GM19193 (cell line): Measurements from ENCODE around the gene CHAC2.

Source experiments
- POLR2A ChIP-seq: IDR thresholded peaks from 4 replicates; pipeline ENCODE4 v1.6.1; 2011; ENCODE audit not compliant: insufficient read depth, insufficient read length; ENCODE audit errors: extremely low read depth

CHAC2 gene

DNA sequence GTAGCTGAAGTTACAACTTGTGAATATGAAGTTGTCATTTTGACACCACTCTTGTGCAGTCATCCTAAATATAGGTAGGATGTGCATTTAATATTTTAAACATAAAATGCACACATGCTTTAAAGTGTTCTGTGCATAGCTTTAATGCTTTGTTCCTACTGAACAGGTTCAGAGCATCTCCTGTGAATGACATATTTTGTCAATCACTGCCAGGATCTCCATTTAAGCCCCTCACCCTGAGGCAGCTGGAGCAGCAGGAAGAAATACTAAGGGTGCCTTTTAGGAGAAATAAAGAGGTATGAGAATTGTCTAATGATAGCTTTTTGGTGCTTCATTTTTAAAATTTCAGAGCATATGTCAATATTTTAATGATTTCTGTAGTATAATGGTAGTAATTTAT lies 33.9 kb downstream of the CHAC2 start:
- no peak for TF ChIP-seq POLR2A

DNA sequence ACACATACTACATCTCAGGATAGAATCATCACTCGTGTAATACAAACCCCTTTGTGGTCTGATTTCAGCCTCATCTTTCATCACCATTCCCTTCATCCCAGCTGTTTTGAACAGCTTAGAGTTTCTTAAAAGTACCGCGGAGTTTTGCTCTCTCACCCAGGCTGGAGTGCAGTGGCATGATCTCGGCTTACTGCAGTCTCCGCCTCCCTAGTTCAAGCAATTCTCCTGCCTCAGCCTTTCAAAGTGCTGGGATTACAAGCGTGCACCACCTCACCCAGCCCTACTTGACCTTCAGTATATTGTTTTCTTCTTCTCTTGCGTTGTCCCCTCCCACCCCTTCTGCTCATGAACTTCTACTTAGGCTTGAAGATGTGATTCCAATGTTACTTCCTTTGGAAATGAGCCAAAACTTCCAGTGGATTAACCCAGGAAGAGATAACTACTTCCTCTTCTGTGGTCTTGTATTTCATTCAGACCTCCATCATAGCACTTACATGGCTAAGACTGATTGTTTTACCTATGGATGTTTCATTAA lies 35.1 kb downstream of the CHAC2 start:
- TF ChIP-seq POLR2A: no peak

GRCh38 chr2:53811601-53812000 lies 44.0 kb downstream of the CHAC2 start:
- no peak for TF ChIP-seq POLR2A

DNA sequence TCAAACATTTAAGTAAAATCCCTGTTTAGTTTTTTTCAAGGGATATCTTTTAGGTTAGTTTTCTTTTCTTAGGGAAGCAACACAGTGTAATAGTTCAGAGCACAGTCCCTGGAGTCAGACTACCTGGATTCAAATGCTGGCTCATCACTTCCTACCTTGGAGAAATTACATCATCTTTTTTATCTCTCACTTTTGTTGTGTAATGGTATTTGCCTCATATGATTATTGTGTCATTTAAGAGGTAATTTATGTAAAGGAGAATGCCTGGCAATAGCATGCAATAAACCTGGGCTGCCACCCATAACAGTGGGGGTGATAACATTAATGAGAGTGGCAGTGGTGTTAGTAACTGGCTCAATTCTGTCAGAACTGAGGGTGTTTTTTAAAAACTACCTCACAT lies 45.5 kb downstream of the CHAC2 start:
- no peak for TF ChIP-seq POLR2A

GRCh38 chr2:53818854-53819435 lies 51.3 kb downstream of the CHAC2 start:
- no peak for TF ChIP-seq POLR2A

DNA sequence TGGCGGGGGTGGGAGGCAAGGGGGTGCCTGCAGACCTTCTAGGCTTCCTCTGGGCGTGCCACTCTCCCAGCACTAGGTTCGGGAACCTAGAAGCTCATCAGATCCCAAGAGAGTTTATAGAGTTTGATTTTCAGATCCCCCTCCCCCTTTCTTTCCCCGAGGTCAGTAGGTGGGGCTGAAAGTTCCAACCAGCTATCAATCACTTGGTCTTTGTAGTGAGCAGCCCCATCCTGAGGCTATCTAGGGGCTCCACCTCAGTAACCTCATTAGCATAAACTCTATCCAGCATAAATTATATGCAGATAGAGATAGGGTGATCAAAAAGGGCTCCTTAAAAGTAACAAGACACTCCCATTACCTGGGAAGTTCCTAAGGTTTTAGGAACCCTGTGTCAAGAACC lies 52.0 kb downstream of the CHAC2 start:
- no peak for TF ChIP-seq POLR2A

DNA sequence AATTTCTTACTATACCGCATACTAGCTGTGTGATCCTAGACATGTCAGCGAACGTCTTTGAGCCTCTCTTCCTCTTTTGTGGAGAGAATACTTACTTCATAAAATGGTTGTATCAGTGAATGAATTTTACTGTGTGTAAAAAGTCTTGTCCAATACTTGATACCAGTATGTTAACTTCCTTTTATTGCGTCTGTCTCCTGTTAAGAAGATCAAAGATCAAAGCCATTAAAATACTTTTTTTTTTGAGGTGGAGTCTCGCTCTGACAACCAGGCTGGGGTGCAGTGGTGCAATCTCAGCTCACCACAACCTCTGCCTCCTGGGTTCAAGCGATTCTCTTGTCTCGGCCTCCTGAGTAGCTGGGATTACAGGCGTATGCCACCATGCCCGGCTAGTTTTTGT lies 52.4 kb downstream of the CHAC2 start:
- TF ChIP-seq POLR2A: no peak

GRCh38 chr2:53820711-53821110 lies 53.1 kb downstream of the CHAC2 start:
- no peak for TF ChIP-seq POLR2A

- TF ChIP-seq POLR2A: no peak
Observed at GRCh38 chr2:53821810-53822209, 54.2 kb downstream of the CHAC2 start.
